Common myeloid progenitor, CD34-positive (primary cell): ENCODE measurements around the gene GIPC1.
A peak's percentile ranks its signal among the peaks of the same experiment; 100 is the strongest.

Source experiments
- CTCF ChIA-PET: fragments of 350-600 bp; sonication (Branson Sonifier 250); formaldehyde crosslinking; loops from one replicate; lab custom pipeline; 2021; ENCODE audit warnings: antibody characterized with exemption; lab: Charles Lee
- POLR2A ChIA-PET: fragments of 350-600 bp; sonication (Branson Sonifier 250); formaldehyde crosslinking; loops from one replicate; lab custom pipeline; 2021; ENCODE audit warnings: antibody characterized with exemption; lab: Charles Lee
- DNase-seq, 3 donors: peaks; one replicate each; pipeline versions ENCODE4 v3.0.0 to v3.0.0-alpha.2; 2013
- H3K27ac ChIP-seq, 2 experiments: 1 replicate in 1 of 2; 2 replicates in 1 of 2; pipeline ENCODE4 v1.7.0; 2013; ENCODE audit warnings: inconsistent platforms in 2 of 2, low read length in 2 of 2, mild to moderate bottlenecking in 2 of 2, low read depth in 1 of 2, moderate library complexity in 1 of 2; ENCODE audit not compliant: severe bottlenecking in 2 of 2, insufficient read depth in 1 of 2, poor library complexity in 1 of 2
- H3K27me3 ChIP-seq, 5 experiments: replicated peaks in 2 of 5; 1 replicate in 3 of 5; 2 replicates in 2 of 5; pipeline versions ENCODE4 v1.6.1 to v1.7.0; 2013; ENCODE audit warnings: low read length in 4 of 5, mild to moderate bottlenecking in 2 of 5, moderate library complexity in 2 of 5, inconsistent platforms in 1 of 5; ENCODE audit not compliant: insufficient read depth in 5 of 5, control insufficient read depth in 4 of 5
- H3K36me3 ChIP-seq, 4 experiments: 1 replicate in 2 of 4; 2 replicates in 2 of 4; pipeline versions ENCODE4 v1.6.1 to v1.7.0; 2013; ENCODE audit warnings: low read length in 3 of 4, control low read depth in 1 of 4, mild to moderate bottlenecking in 1 of 4; ENCODE audit not compliant: control insufficient read depth in 4 of 4, insufficient read depth in 4 of 4
- H3K4me1 ChIP-seq, 4 experiments: 1 replicate in 3 of 4; 2 replicates in 1 of 4; pipeline versions ENCODE4 v1.6.1 to v1.7.1; 2013; ENCODE audit warnings: low read length in 3 of 4, mild to moderate bottlenecking in 3 of 4, control low read depth in 1 of 4, inconsistent platforms in 1 of 4, moderate library complexity in 1 of 4; ENCODE audit not compliant: control insufficient read depth in 4 of 4, insufficient read depth in 4 of 4; ENCODE audit errors: control extremely low read depth in 1 of 4
- H3K4me3 ChIP-seq, 7 experiments: 1 replicate in 4 of 7; 2 replicates in 3 of 7; pipeline versions ENCODE4 v1.5.1 to v1.7.0; 2013; ENCODE audit warnings: mild to moderate bottlenecking in 7 of 7, low read length in 6 of 7, moderate library complexity in 6 of 7, inconsistent platforms in 2 of 7, low read depth in 2 of 7, control low read depth in 1 of 7; ENCODE audit not compliant: insufficient read depth in 4 of 7, control insufficient read depth in 1 of 7; ENCODE audit errors: extremely low read depth in 1 of 7
- H3K9me3 ChIP-seq, 5 experiments: 1 replicate in 4 of 5; 2 replicates in 1 of 5; pipeline versions ENCODE4 v1.6.1 to v1.7.1; 2013; ENCODE audit warnings: low read length in 4 of 5, mild to moderate bottlenecking in 2 of 5, inconsistent platforms in 1 of 5, low read depth in 1 of 5, moderate library complexity in 1 of 5; ENCODE audit not compliant: control insufficient read depth in 4 of 5, insufficient read depth in 2 of 5; ENCODE audit errors: control extremely low read depth in 1 of 5
- WGBS: methylation state at CpG from one replicate; pipeline ENCODE4 v1.1.5; 2013; ENCODE audit not compliant: insufficient coverage; 5-methylcytosine and 5-hydroxymethylcytosine counted together

Gene GIPC1

GRCh38 chr19:14517840-14518505 is 22.0 kb upstream of the GIPC1 start, which contains the start of gene DNAJB1:
DNAJB1 (minus strand) TSS chr19:14518397; CDS start chr19:14518349, 48 bp downstream.
- no peaks in the 10 kb centered on the region for H3K9me3 ChIP-seq
- no peaks in the 10 kb centered on the region for H3K27me3 ChIP-seq
- ChIA-PET CTCF (interaction anchor here (0.7 to 2.0 kb wide), 5 partner anchors 10 to 33 kb away, joined by 3 to 6 read pairs (median 4); no protein-coding TSS in a partner anchor), POLR2A (interaction anchor here (0.5 to 2.5 kb wide), 25 partner anchors 8 to 1590 kb away, joined by 3 to 32 read pairs (median 4); partner anchors contain the start of genes ADGRE3, DDX39A, GIPC1 and PRKACA)
- WGBS = under 1% methylated on average over 65 of the region's 82 CpGs
- H3K27ac ChIP-seq = peak within 1 kb of the TSS; percentile 93 to 96
- H3K4me3 ChIP-seq = peak within 1 kb of the TSS; percentile 85 to 96 (median 93)
- peak in 1 of 3 donors; percentile 45 for DNase-seq
- H3K36me3 ChIP-seq = peaks cover 7 to 33% (median 25%) of the 10 kb centered on the region in 4 experiments
- H3K4me1 ChIP-seq = peaks cover 2 to 49% (median 26%) of the 10 kb centered on the region in 4 experiments

- Histone ChIP-seq H3K27me3 (no peaks in the 10 kb centered on the region), H3K4me3 (peak overlapping the region; percentile 85 to 96 (median 93)), H3K27ac (peak overlapping the region; percentile 93 to 96), H3K4me1 (peaks cover 2 to 44% (median 25%) of the 10 kb centered on the region in 4 experiments), H3K36me3 (peaks cover 7 to 33% (median 25%) of the 10 kb centered on the region in 4 experiments), H3K9me3 (no peaks in the 10 kb centered on the region)
- no peak for DNase-seq
- ChIA-PET POLR2A (interaction anchor here (0.6 to 2.5 kb wide), 9 partner anchors 8 to 259 kb away, joined by 3 to 32 read pairs (median 11); partner anchors contain the start of gene TECR), CTCF (interaction anchor here (1.0 to 2.0 kb wide), 3 partner anchors 14 to 39 kb away, joined by 4 read pairs; no protein-coding TSS in a partner anchor)
- WGBS = 0% methylated on average over 6 of the region's 32 CpGs
These were observed 21.5 kb upstream of the GIPC1 start for GRCh38 chr19:14517446-14517839.

- ChIA-PET POLR2A (interaction anchor here (1.3 to 2.5 kb wide), 5 partner anchors 7 to 260 kb away, joined by 3 to 32 read pairs (median 11); no protein-coding TSS in a partner anchor), CTCF (interaction anchor here (0.7 to 1.3 kb wide), 2 partner anchors 37 to 40 kb away, joined by 3 to 4 read pairs; no protein-coding TSS in a partner anchor)
- peak overlapping the region; percentile 85 to 96 (median 93) for H3K4me3 ChIP-seq
- H3K4me1 ChIP-seq = peaks cover 2 to 42% (median 25%) of the 10 kb centered on the region in 4 experiments
- H3K9me3 ChIP-seq = no peaks in the 10 kb centered on the region
- 56% methylated on average over 13 of the region's 22 CpGs for WGBS
- no peaks in the 10 kb centered on the region for H3K27me3 ChIP-seq
- H3K36me3 ChIP-seq = peaks cover 7 to 33% (median 25%) of the 10 kb centered on the region in 4 experiments
- DNase-seq = peak in 2 of 3 donors; percentile 30 to 36
- H3K27ac ChIP-seq = peak overlapping the region; percentile 93 to 96
These were observed 21.0 kb upstream of the GIPC1 start for GRCh38 chr19:14516746-14517438.

GRCh38 chr19:14516048-14516534 is 20.2 kb upstream of the GIPC1 start:
- Histone ChIP-seq H3K36me3 (peaks cover 7 to 33% (median 25%) of the 10 kb centered on the region in 4 experiments), H3K4me1 (peaks cover 2 to 42% (median 25%) of the 10 kb centered on the region in 4 experiments), H3K27me3 (no peaks in the 10 kb centered on the region), H3K9me3 (no peaks in the 10 kb centered on the region), H3K27ac (peak overlapping the region in 1 of 2 experiments; percentile 96), H3K4me3 (peak overlapping the region in 5 of 7 experiments; percentile 43 to 96 (median 86))
- WGBS = 94% methylated on average over 11 of the region's 15 CpGs
- POLR2A ChIA-PET = interaction anchor here (2.5 kb wide), 1 partner anchor 37 kb away, joined by 11 read pairs; no protein-coding TSS in a partner anchor
- CTCF ChIA-PET = interaction anchor here (0.7 to 1.3 kb wide), 2 partner anchors 36 to 41 kb away, joined by 3 to 4 read pairs; no protein-coding TSS in a partner anchor
- no peak for DNase-seq

- no peaks in the 10 kb centered on the region for H3K27me3 ChIP-seq
- POLR2A ChIA-PET = no interaction called here
- H3K9me3 ChIP-seq = no peaks in the 10 kb centered on the region
- peaks cover 7 to 33% (median 25%) of the 10 kb centered on the region in 4 experiments for H3K36me3 ChIP-seq
- CTCF ChIA-PET = no interaction called here
- H3K4me3 ChIP-seq = peak overlapping the region in 3 of 7 experiments; percentile 43 to 96 (median 86)
- H3K27ac ChIP-seq = peak overlapping the region in 1 of 2 experiments; percentile 96
- no peak for DNase-seq
- peaks cover 2 to 42% (median 25%) of the 10 kb centered on the region in 4 experiments for H3K4me1 ChIP-seq
- WGBS = 100% methylated on average over 2 of the region's 8 CpGs
These were observed 19.6 kb upstream of the GIPC1 start for GRCh38 chr19:14515501-14516047.

- POLR2A ChIA-PET = interaction anchor here (0.7 to 1.3 kb wide), 2 partner anchors 10 to 103 kb away, joined by 3 to 4 read pairs; no protein-coding TSS in a partner anchor
- Histone ChIP-seq H3K9me3 (no peaks in the 10 kb centered on the region), H3K36me3 (peaks cover 7 to 33% (median 25%) of the 10 kb centered on the region in 4 experiments), H3K27me3 (no peaks in the 10 kb centered on the region), H3K4me3 (no peak overlapping the region), H3K4me1 (peaks cover 7 to 35% (median 29%) of the 10 kb centered on the region in 4 experiments), H3K27ac (peak overlapping the region in 1 of 2 experiments; percentile 17)
- 99% methylated on average over 8 of the region's 8 CpGs for WGBS
- CTCF ChIA-PET = interaction anchor here (0.5 kb wide), 1 partner anchor 11 kb away, joined by 3 read pairs; no protein-coding TSS in a partner anchor
- DNase-seq = no peak
These were observed 18.4 kb upstream of the GIPC1 start for GRCh38 chr19:14514215-14514863.
